ENCODE measurements around the gene MINDY3.

Gene MINDY3

GRCh38 chr10:15804109-15804508 lies 56.2 kb downstream of the MINDY3 start:
- no peak for DNase-seq

- no peak for DNase-seq
Observed at GRCh38 chr10:15802375-15802949, 57.8 kb downstream of the MINDY3 start.

GRCh38 chr10:15801641-15802040 lies 58.7 kb downstream of the MINDY3 start:
- DNase-seq: no peak

GRCh38 chr10:15801147-15801546 lies 59.2 kb downstream of the MINDY3 start:
- DNase-seq: no peak

GRCh38 chr10:15797346-15797745 lies 63.0 kb downstream of the MINDY3 start:
- peak; percentile 47 for DNase-seq

GRCh38 chr10:15796762-15797161 lies 63.5 kb downstream of the MINDY3 start:
- DNase-seq: peak; percentile 73

GRCh38 chr10:15796098-15796759 lies 64.1 kb downstream of the MINDY3 start:
- DNase-seq: peak; percentile 11

GRCh38 chr10:15795036-15795792 lies 65.1 kb downstream of the MINDY3 start:
- DNase-seq: no peak

- peak; percentile 1 for DNase-seq
Observed at GRCh38 chr10:15794569-15794968, 65.7 kb downstream of the MINDY3 start.

GRCh38 chr10:15793664-15794063 lies 66.6 kb downstream of the MINDY3 start:
- peak; percentile 15 for DNase-seq

GRCh38 chr10:15792777-15793176 lies 67.5 kb downstream of the MINDY3 start:
- no peak for DNase-seq

- peak; percentile 60 for DNase-seq
Observed at GRCh38 chr10:15791816-15792524, 68.3 kb downstream of the MINDY3 start.

GRCh38 chr10:15789793-15790525 lies 70.3 kb downstream of the MINDY3 start:
- no peak for DNase-seq

GRCh38 chr10:15787426-15787825 lies 72.9 kb downstream of the MINDY3 start:
- no peak for DNase-seq

GRCh38 chr10:15784662-15785300 lies 75.5 kb downstream of the MINDY3 start:
- DNase-seq: no peak

GRCh38 chr10:15783941-15784636 lies 76.2 kb downstream of the MINDY3 start:
- DNase-seq: no peak

- DNase-seq: no peak
Observed at GRCh38 chr10:15782851-15783250, 77.5 kb downstream of the MINDY3 start.

GRCh38 chr10:15781381-15781960 lies 78.8 kb downstream of the MINDY3 start:
- no peak for DNase-seq

- DNase-seq: no peak
Observed at GRCh38 chr10:15780353-15781135, 79.8 kb downstream of the MINDY3 start.

- DNase-seq: no peak
Observed at GRCh38 chr10:15775513-15775912, 84.8 kb downstream of the MINDY3 start.

All from NCI-H69 (cell line).